H1 (cell line): ENCODE measurements around the gene UGT2B15. TPM values are rescaled to one million over a fixed set of nuclear protein-coding genes. Genes with fewer than 3 reads are reported as not detected.

Experiments used
- CTCF ChIA-PET: fragments of 300-600 bp; sonication (Branson Sonifier 250); formaldehyde crosslinking; loops from one replicate; lab custom pipeline; 2021; ENCODE audit not compliant: partially characterized antibody; lab: Charles Lee
- POLR2A ChIA-PET: fragments of 300-600 bp; sonication (Branson Sonifier 250); formaldehyde crosslinking; loops from one replicate; lab custom pipeline; 2021; ENCODE audit warnings: inconsistent platforms; ENCODE audit not compliant: partially characterized antibody; lab: Charles Lee
- DNase-seq, 2 experiments: peaks; one replicate each; pipeline versions ENCODE4 v3.0.0 to v3.0.0-alpha.2; 2010 to 2022; ENCODE audit warnings: low spot score in 2 of 2, low read depth in 1 of 2, mixed read lengths in 1 of 2
- FAIRE-seq: peaks from 2 replicates; lab custom pipeline; 2011; peaks lifted over from hg19 to GRCh38; lab: Jason Lieb, UNC
- H2AFZ ChIP-seq: 2 replicates; pipeline ENCODE4 v1.8.1; 2012; ENCODE audit warnings: low read length, inconsistent platforms
- H2AK5ac ChIP-seq: 2 replicates; pipeline ENCODE4 v1.6.1; 2013; ENCODE audit warnings: low read depth, low read length
- H2BK120ac ChIP-seq: replicated peaks from 2 replicates; pipeline ENCODE3; 2013; ENCODE audit warnings: low read depth, low read length, inconsistent platforms
- H2BK12ac ChIP-seq: 2 replicates; pipeline ENCODE4 v1.6.1; 2013; ENCODE audit warnings: low read depth, low read length
- H2BK15ac ChIP-seq: 2 replicates; pipeline ENCODE4 v1.6.1; 2013; ENCODE audit warnings: low read length
- H2BK20ac ChIP-seq: 2 replicates; pipeline ENCODE4 v1.6.1; 2013; ENCODE audit warnings: low read length
- H2BK5ac ChIP-seq: 2 replicates; pipeline ENCODE4 v1.6.1; 2013; ENCODE audit warnings: low read depth, low read length
- H3K14ac ChIP-seq: 2 replicates; pipeline ENCODE4 v1.6.1; 2013; ENCODE audit warnings: inconsistent platforms; ENCODE audit not compliant: insufficient read length
- H3K18ac ChIP-seq: 2 replicates; pipeline ENCODE4 v1.6.1; 2013; ENCODE audit warnings: low read length; ENCODE audit errors: extremely low read depth
- H3K23ac ChIP-seq: 2 replicates; pipeline ENCODE4 v1.6.1; 2013; ENCODE audit warnings: inconsistent platforms; ENCODE audit not compliant: insufficient read length
- H3K23me2 ChIP-seq: 2 replicates; pipeline ENCODE4 v1.6.1; 2013; ENCODE audit warnings: low read depth, low read length
- H3K27ac ChIP-seq: 2 replicates; pipeline ENCODE4 v1.6.1; 2011; ENCODE audit warnings: low read depth, low read length, inconsistent platforms
- H3K27me3 ChIP-seq, 4 experiments: replicated peaks in 1 of 4; 1 replicate in 1 of 4; 2 replicates in 3 of 4; pipeline versions ENCODE4 v1.6.1 to v1.8.1; 2011 to 2013; ENCODE audit warnings: low read length in 3 of 4, mild to moderate bottlenecking in 3 of 4, inconsistent platforms in 2 of 4, mixed read lengths in 2 of 4, moderate library complexity in 1 of 4; ENCODE audit not compliant: control insufficient read depth in 3 of 4, insufficient read depth in 3 of 4; ENCODE audit errors: extremely low read depth in 1 of 4
- H3K36me3 ChIP-seq, 4 experiments: 2 replicates each; pipeline versions ENCODE4 v1.6.1 to v1.8.1; 2011 to 2013; ENCODE audit warnings: mild to moderate bottlenecking in 4 of 4, low read length in 3 of 4, moderate library complexity in 2 of 4, control low read depth in 1 of 4, inconsistent platforms in 1 of 4; ENCODE audit not compliant: insufficient read depth in 4 of 4, control insufficient read depth in 2 of 4
- H3K4ac ChIP-seq: replicated peaks from 2 replicates; pipeline ENCODE3; 2013; ENCODE audit warnings: low read length, low read depth, mixed read lengths, inconsistent platforms; ENCODE audit not compliant: insufficient read length
- H3K4me1 ChIP-seq, 4 experiments: replicated peaks in 1 of 4; 1 replicate in 1 of 4; 2 replicates in 3 of 4; pipeline versions ENCODE4 v1.6.1 to v1.8.1; 2011 to 2013; ENCODE audit warnings: low read length in 3 of 4, inconsistent platforms in 2 of 4, mixed read lengths in 1 of 4; ENCODE audit not compliant: insufficient read depth in 4 of 4, control insufficient read depth in 3 of 4
- H3K4me2 ChIP-seq, 2 experiments: 2 replicates each; pipeline versions ENCODE4 v1.6.1 to v1.8.1; 2011 to 2013; ENCODE audit warnings: low read depth in 2 of 2, low read length in 2 of 2, control low read depth in 1 of 2, inconsistent platforms in 1 of 2, mild to moderate bottlenecking in 1 of 2; ENCODE audit not compliant: insufficient read depth in 1 of 2
- H3K4me3 ChIP-seq, 4 experiments: fragments of 200-600, 300-600 bp in 1 of 4; sonication (generic), shearing (Covaris generic), sonication (Bioruptor Twin) in 1 of 4; 2 replicates each; pipeline versions ENCODE4 v1.5.1 to v1.8.1; 2011 to 2016; ENCODE audit warnings: low read length in 4 of 4, low read depth in 3 of 4, control low read depth in 2 of 4, inconsistent platforms in 2 of 4, mild to moderate bottlenecking in 2 of 4, mixed read lengths in 1 of 4, moderate library complexity in 1 of 4; ENCODE audit not compliant: insufficient read depth in 2 of 4; ENCODE audit errors: extremely low read depth in 1 of 4
- H3K56ac ChIP-seq: replicated peaks from 2 replicates; pipeline ENCODE3; 2013; ENCODE audit warnings: low read depth, mild to moderate bottlenecking, mixed read lengths, low read length, inconsistent platforms; ENCODE audit not compliant: insufficient read length
- H3K79me1 ChIP-seq: 2 replicates; pipeline ENCODE4 v1.6.1; 2013; ENCODE audit warnings: low read depth, low read length, control low read depth
- H3K79me2 ChIP-seq, 2 experiments: 2 replicates each; pipeline versions ENCODE4 v1.6.1 to v1.8.1; 2012 to 2013; ENCODE audit warnings: low read length in 2 of 2, mild to moderate bottlenecking in 2 of 2, inconsistent platforms in 1 of 2; ENCODE audit not compliant: insufficient read depth in 2 of 2, control insufficient read depth in 1 of 2
- H3K9ac ChIP-seq, 4 experiments: replicated peaks in 1 of 4; 1 replicate in 1 of 4; 2 replicates in 3 of 4; pipeline versions ENCODE4 v1.6.1 to v1.8.1; 2011 to 2013; ENCODE audit warnings: low read depth in 3 of 4, low read length in 3 of 4, control low read depth in 2 of 4, mild to moderate bottlenecking in 2 of 4, moderate library complexity in 2 of 4, inconsistent platforms in 1 of 4; ENCODE audit errors: extremely low read depth in 1 of 4
- H3K9me3 ChIP-seq, 2 experiments: 2 replicates each; pipeline versions ENCODE4 v1.6.1 to v1.8.1; 2012 to 2013; ENCODE audit warnings: mild to moderate bottlenecking in 2 of 2, moderate library complexity in 2 of 2, control low read depth in 1 of 2, inconsistent platforms in 1 of 2, low read depth in 1 of 2, low read length in 1 of 2, mixed read lengths in 1 of 2; ENCODE audit not compliant: insufficient read depth in 2 of 2
- H4K20me1 ChIP-seq, 2 experiments: replicated peaks in 1 of 2; 2 replicates each; pipeline versions ENCODE3 to v1.8.1; 2011 to 2013; ENCODE audit warnings: inconsistent platforms in 2 of 2, low read length in 2 of 2, mild to moderate bottlenecking in 1 of 2; ENCODE audit not compliant: insufficient read depth in 2 of 2, control insufficient read depth in 1 of 2
- H4K5ac ChIP-seq: 2 replicates; pipeline ENCODE4 v1.6.1; 2013; ENCODE audit warnings: low read length, low read depth, mixed read lengths, inconsistent platforms; ENCODE audit not compliant: insufficient read length
- H4K8ac ChIP-seq: 2 replicates; pipeline ENCODE4 v1.8.0; 2013; ENCODE audit warnings: mild to moderate bottlenecking, moderate library complexity, low read length, inconsistent platforms; ENCODE audit not compliant: insufficient read depth; ENCODE audit errors: extremely low read depth
- H4K91ac ChIP-seq: replicated peaks from 2 replicates; pipeline ENCODE3; 2013; ENCODE audit warnings: low read length, mixed read lengths, inconsistent platforms; ENCODE audit not compliant: insufficient read length
- CBX8 ChIP-seq: fragments of 300-800, 300-1000 bp; sonication (generic); IDR thresholded peaks from 2 replicates; pipeline ENCODE4 v1.7.1; 2016; ENCODE audit warnings: low read depth, low read length, borderline replicate concordance
- CHD2 ChIP-seq: IDR thresholded peaks from 2 replicates; pipeline ENCODE4 v1.6.1; 2012; ENCODE audit warnings: low read length, improper control_type of control experiment
- EZH2 ChIP-seq: fragments of 200-600 bp; sonication (generic); IDR thresholded peaks from 2 replicates; pipeline ENCODE4 v1.7.1; 2012; ENCODE audit warnings: low read depth, mild to moderate bottlenecking, moderate library complexity, low read length, inconsistent platforms; ENCODE audit not compliant: severe bottlenecking
- GTF2F1 ChIP-seq: IDR thresholded peaks from 2 replicates; pipeline ENCODE4 v1.6.1; 2012; ENCODE audit warnings: low read depth, low read length, improper control_type of control experiment, borderline replicate concordance
- NANOG ChIP-seq: IDR thresholded peaks from 2 replicates; pipeline ENCODE4 v1.6.1; 2011; ENCODE audit warnings: low read length, low read depth, mild to moderate bottlenecking, inconsistent platforms; ENCODE audit not compliant: insufficient read depth, poor library complexity, severe bottlenecking
- PHF8 ChIP-seq: fragments of 200-600 bp; sonication (generic); conservative IDR thresholded peaks from 2 replicates; pipeline ENCODE4 v1.7.1; 2012; ENCODE audit warnings: low read depth, mild to moderate bottlenecking, inconsistent platforms, low read length, moderate library complexity
- SIN3A ChIP-seq, 2 experiments: IDR thresholded peaks in 1 of 2; conservative IDR thresholded peaks in 1 of 2; 2 replicates each; pipeline ENCODE4 v1.6.1; 2011 to 2012; ENCODE audit warnings: low read length in 2 of 2, improper control_type of control experiment in 1 of 2, low read depth in 1 of 2, mild to moderate bottlenecking in 1 of 2
- SIX5 ChIP-seq: IDR thresholded peaks from 2 replicates; pipeline ENCODE4 v1.6.1; 2011; ENCODE audit warnings: mild to moderate bottlenecking, low read depth, low read length
- SP4 ChIP-seq: IDR thresholded peaks from 2 replicates; pipeline ENCODE4 v1.6.1; 2012; ENCODE audit warnings: low read length, inconsistent platforms
- WGBS, 2 experiments: shearing (Covaris generic) in 1 of 2; methylation state at CpG; one replicate each; pipeline versions ENCODE4 v1.1.6 to v1.1.7; 2013 to 2015; ENCODE audit warnings: low lambda C conversion rate in 2 of 2, mixed read lengths in 2 of 2, inconsistent platforms in 1 of 2, low coverage in 1 of 2, missing lambda C conversion rate in 1 of 2; ENCODE audit not compliant: insufficient replicate concordance in 2 of 2, insufficient coverage in 1 of 2, insufficient read length in 1 of 2; ENCODE audit errors: extremely low coverage in 1 of 2, missing lambda C conversion rate in 1 of 2; 5-methylcytosine and 5-hydroxymethylcytosine counted together
- polyA plus RNA-seq, 7 experiments: library from polyadenylated mRNA; depleted of rRNA in 3 of 7; stranded (reverse) in 5 of 7; unstranded in 2 of 7; fragments of >200 nt in 5 of 7; fragments of 200-250 nt in 2 of 7; gene quantifications; 1 replicate in 5 of 7; 2 replicates in 1 of 7; 4 replicates in 1 of 7; pipeline versions ENCODE4 v1.2.1 to v1.2.3, GENCODE V29; 2011 to 2013; ENCODE audit warnings: missing spikeins in 2 of 7, mixed read lengths in 2 of 7
- total RNA-seq: library from RNA; stranded (reverse); fragmentation: NEBNext Ultra II Directional; extraction: Animal tissue kit (Norgen Biotek cat#: 25700); gene quantifications from 2 replicates; pipeline ENCODE4 v1.2.1, GENCODE V29; 2021
- TF ChIP-seq, protein P1 (sequence below): IDR thresholded peaks from 2 replicates; pipeline ENCODE4 v1.6.1; 2012; ENCODE audit warnings: inconsistent platforms
- TF ChIP-seq, protein P2 (sequence below), 3 experiments: IDR thresholded peaks; 1 replicate in 2 of 3; 2 replicates in 1 of 3; pipeline versions ENCODE4 v1.5.1 to v1.6.1; 2011; ENCODE audit warnings: low read length in 3 of 3, mild to moderate bottlenecking in 3 of 3, inconsistent platforms in 2 of 3, low read depth in 1 of 3, moderate library complexity in 1 of 3; ENCODE audit not compliant: insufficient read depth in 1 of 3; ENCODE audit errors: control extremely low read depth in 1 of 3

The UGT2B15 gene
- total and polyA plus RNA-seq, 2 of the 8 experiments (the other 6 are each of a cell fraction or from before 2014, with no cell fraction given), result not detected

DNA sequence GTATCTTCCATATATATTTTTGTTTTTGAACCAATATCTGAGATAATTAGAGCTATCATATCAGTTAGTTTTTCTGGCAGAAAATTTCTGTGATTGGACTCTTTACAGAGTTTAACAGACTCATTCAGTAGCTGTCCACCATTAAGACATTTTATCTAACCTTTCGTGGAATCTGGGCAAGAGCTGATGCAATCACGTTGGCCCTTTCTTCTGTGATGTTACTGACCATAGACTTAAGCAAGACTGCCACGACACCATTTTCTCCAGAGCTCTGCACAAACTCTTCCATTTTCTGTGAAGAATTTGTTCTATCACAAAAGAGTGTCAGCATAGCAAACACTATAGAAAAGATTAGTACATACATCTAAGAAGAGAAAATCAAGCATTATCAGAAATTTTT, 41.8 kb upstream of the UGT2B15 start:
- H2AFZ ChIP-seq, result no peak overlapping the region
- H3K4me3 ChIP-seq, result no peak overlapping the region
- H3K56ac ChIP-seq, result no peak overlapping the region
- no peak overlapping the region for H2BK20ac ChIP-seq
- H3K9me3 ChIP-seq, result no peaks in the 10 kb centered on the region
- no peaks in the 10 kb centered on the region for H4K20me1 ChIP-seq
- no peak overlapping the region for H3K23ac ChIP-seq
- WGBS, 2 experiments, result 97% methylated on average over 3 of the region's 3 CpGs; no CpG with 5 or more reads in 1 of the 2 experiments
- FAIRE-seq, result no peak
- H3K79me1 ChIP-seq, result no peaks in the 10 kb centered on the region
- no peak overlapping the region for H4K5ac ChIP-seq
- no peak overlapping the region for H3K18ac ChIP-seq
- H2BK120ac ChIP-seq, result no peak overlapping the region
- H2BK12ac ChIP-seq, result no peak overlapping the region
- no peak overlapping the region for H4K8ac ChIP-seq
- no peak overlapping the region for H4K91ac ChIP-seq
- no peak overlapping the region for H2AK5ac ChIP-seq
- no peaks in the 10 kb centered on the region for H3K79me2 ChIP-seq
- H3K4me2 ChIP-seq, result no peak overlapping the region
- no peak overlapping the region for H3K27ac ChIP-seq
- H3K9ac ChIP-seq, result no peak overlapping the region
- TF ChIP-seq GTF2F1 (no peak), CHD2 (no peak), SIN3A (conservative IDR thresholded peaks at IDR 0.05 in 1 of 2, IDR thresholded peaks at IDR 0.05 in 1 of 2; ENCODE audit: low read depth in 1 of 2, low read length in 2 of 2) (no peak), CBX8 (no peak), SP4 (no peak), EZH2 (no peak), SIX5 (no peak), PHF8 (no peak), NANOG (no peak)
- TF ChIP-seq, protein P1, sequence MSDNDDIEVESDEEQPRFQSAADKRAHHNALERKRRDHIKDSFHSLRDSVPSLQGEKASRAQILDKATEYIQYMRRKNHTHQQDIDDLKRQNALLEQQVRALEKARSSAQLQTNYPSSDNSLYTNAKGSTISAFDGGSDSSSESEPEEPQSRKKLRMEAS, result no peak
- TF ChIP-seq, protein P2, sequence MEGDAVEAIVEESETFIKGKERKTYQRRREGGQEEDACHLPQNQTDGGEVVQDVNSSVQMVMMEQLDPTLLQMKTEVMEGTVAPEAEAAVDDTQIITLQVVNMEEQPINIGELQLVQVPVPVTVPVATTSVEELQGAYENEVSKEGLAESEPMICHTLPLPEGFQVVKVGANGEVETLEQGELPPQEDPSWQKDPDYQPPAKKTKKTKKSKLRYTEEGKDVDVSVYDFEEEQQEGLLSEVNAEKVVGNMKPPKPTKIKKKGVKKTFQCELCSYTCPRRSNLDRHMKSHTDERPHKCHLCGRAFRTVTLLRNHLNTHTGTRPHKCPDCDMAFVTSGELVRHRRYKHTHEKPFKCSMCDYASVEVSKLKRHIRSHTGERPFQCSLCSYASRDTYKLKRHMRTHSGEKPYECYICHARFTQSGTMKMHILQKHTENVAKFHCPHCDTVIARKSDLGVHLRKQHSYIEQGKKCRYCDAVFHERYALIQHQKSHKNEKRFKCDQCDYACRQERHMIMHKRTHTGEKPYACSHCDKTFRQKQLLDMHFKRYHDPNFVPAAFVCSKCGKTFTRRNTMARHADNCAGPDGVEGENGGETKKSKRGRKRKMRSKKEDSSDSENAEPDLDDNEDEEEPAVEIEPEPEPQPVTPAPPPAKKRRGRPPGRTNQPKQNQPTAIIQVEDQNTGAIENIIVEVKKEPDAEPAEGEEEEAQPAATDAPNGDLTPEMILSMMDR (IDR thresholded peaks at IDR 0.05; ENCODE audit: control extremely low read depth in 1 of 3, insufficient read depth in 1 of 3, low read depth in 1 of 3, low read length in 3 of 3), result no peak
- no peaks in the 10 kb centered on the region for H3K36me3 ChIP-seq
- H3K4ac ChIP-seq, result no peak overlapping the region
- no peak overlapping the region for H2BK15ac ChIP-seq
- DNase-seq, result no peak
- POLR2A ChIA-PET, result no interaction called here
- no peaks in the 10 kb centered on the region for H3K23me2 ChIP-seq
- H3K14ac ChIP-seq, result no peak overlapping the region
- CTCF ChIA-PET, result no interaction called here
- no peaks in the 10 kb centered on the region for H3K27me3 ChIP-seq
- no peak overlapping the region for H2BK5ac ChIP-seq
- no peaks in the 10 kb centered on the region; a peak in 1 of 7 replicates for H3K4me1 ChIP-seq
